Measurements from ENCODE around the gene DHX15.

Gene DHX15

GRCh38 chr4:24482871-24483270 is 101.5 kb downstream of the DHX15 start:
- peak; percentile 13 for DNase-seq (ENCODE audit: low spot score)

GRCh38 chr4:24477919-24478318 is 106.4 kb downstream of the DHX15 start:
- peak; percentile 80 for DNase-seq (ENCODE audit: low spot score)
